Left lung (tissue), 14 donors: Measurements from ENCODE around the gene ASB6. TPM values are rescaled to one million over a fixed set of nuclear protein-coding genes. Genes with fewer than 3 reads are reported as not detected.

Experiments
- ATAC-seq: fragments of 200-7000 bp; cut with Tn5 transposase; one replicate; pipeline ENCODE4 v1.9.1; 2020; ENCODE audit warnings: moderate library complexity
- DNase-seq, 4 donors: peaks; one replicate each; pipeline ENCODE4 v3.0.0-alpha.2; 2013 to 2020
- H3K27ac ChIP-seq, 2 donors: fragments of 200-600 bp; sonication (generic) in 1 of 2; one replicate each; pipeline versions ENCODE4 v1.5.0 to v1.8.0; 2020 to 2021
- H3K27me3 ChIP-seq, 2 donors: fragments of 200-600 bp; sonication (generic) in 1 of 2; one replicate each; pipeline versions ENCODE4 v1.5.0 to v1.8.0; 2020 to 2021
- H3K36me3 ChIP-seq, 2 donors: fragments of 200-600 bp; sonication (generic) in 1 of 2; one replicate each; pipeline versions ENCODE4 v1.5.0 to v1.8.0; 2020 to 2021
- H3K4me1 ChIP-seq, 2 donors: fragments of 200-600 bp; one replicate each; pipeline ENCODE4 v1.8.0; 2021
- H3K4me3 ChIP-seq, 2 donors: fragments of 200-600 bp; sonication (generic) in 1 of 2; one replicate each; pipeline versions ENCODE4 v1.5.0 to v1.8.0; 2020 to 2021; ENCODE audit warnings: mild to moderate bottlenecking in 1 of 2
- H3K9me3 ChIP-seq, 2 donors: fragments of 200-600 bp; sonication (generic) in 1 of 2; one replicate each; pipeline versions ENCODE4 v1.5.0 to v1.8.0; 2020 to 2021
- intact Hi-C, 2 donors: fragments of 100-400 bp; cut with DNase I; formaldehyde crosslinking; loops; one replicate each; pipeline versions ENCODE4 v1.11.2 to v1.14.2; 2022
- long read RNA-seq, 12 donors: library from polyadenylated mRNA in 2 of 12; unstranded in 2 of 12; transcript quantifications; one replicate each; pipeline ENCODE4 v2.0.0 and lab custom pipeline, GENCODE V29; 2019 to 2026
- polyA plus RNA-seq, 6 donors: library from polyadenylated mRNA; unstranded; fragments of 120-200 nt; gene quantifications; one replicate each; pipeline ENCODE4 v1.2.1, GENCODE V29; 2013; ENCODE audit not compliant: insufficient read length in 6 of 6
- total RNA-seq, 2 donors: library from RNA; stranded (reverse); fragmentation: NEBNext Ultra II Directional; extraction: Animal tissue kit (Norgen Biotek cat#: 25700); gene quantifications; one replicate each; pipeline ENCODE4 v1.2.1, GENCODE V29; 2021
- TF ChIP-seq, protein P1 (sequence below), 2 donors: fragments of 200-600 bp; sonication (generic) in 1 of 2; IDR thresholded peaks; one replicate each; pipeline versions ENCODE4 v1.5.0 to v1.8.0; 2021; ENCODE audit warnings: antibody characterized with exemption in 2 of 2
- donor health status: DM: no; HTN: yes; CAD: no.
- donor health status: DM: no; HTN: no; CAD: no.

The ASB6 gene
- total RNA-seq (10 to 100 TPM; 15.8 to 18.0 TPM), polyA plus RNA-seq (10 to 100 TPM; 14.0 to 17.7 (median 15.0) TPM)
- long read RNA-seq, donor 1, partial matches to known transcripts, result 0 of 3 reads
- long read RNA-seq, donor 1, other reads (novel, unspliced or antisense), result 0 of 3 reads
- long read RNA-seq, donor 2, transcript ASB6-201 (6 exons, 2,330 nt), result major isoform, 7 of 7 reads
- long read RNA-seq, donor 2, partial matches to known transcripts, result 0 of 7 reads
- long read RNA-seq, donor 2, other reads (novel, unspliced or antisense), result 0 of 7 reads
- long read RNA-seq, donor 3, transcript ASB6-201 (6 exons, 2,330 nt), result major isoform, 7 of 7 reads
- long read RNA-seq, donor 3, partial matches to known transcripts, result 0 of 7 reads
- long read RNA-seq, donor 3, other reads (novel, unspliced or antisense), result 0 of 7 reads
- long read RNA-seq, donor 4, transcript ASB6-201 (6 exons, 2,330 nt), result major isoform, 7 of 11 reads
- long read RNA-seq, donor 4, partial matches to known transcripts, result 0 of 11 reads
- long read RNA-seq, donor 4, other reads (novel, unspliced or antisense), result 4 of 11 reads
- long read RNA-seq, donor 5, partial matches to known transcripts, result 26 of 30 reads
- long read RNA-seq, donor 5, other reads (novel, unspliced or antisense), result 0 of 30 reads
- long read RNA-seq, donor 6, partial matches to known transcripts, result 18 of 21 reads
- long read RNA-seq, donor 6, other reads (novel, unspliced or antisense), result 0 of 21 reads
- long read RNA-seq, donor 7, partial matches to known transcripts, result 0 of 20 reads
- long read RNA-seq, donor 7, other reads (novel, unspliced or antisense), result 17 of 20 reads
- long read RNA-seq, donor 8, partial matches to known transcripts, result 0 of 4 reads
- long read RNA-seq, donor 8, other reads (novel, unspliced or antisense), result 0 of 4 reads
- long read RNA-seq, donor 9, result 0 reads
- long read RNA-seq, donor 10, transcript ASB6-201 (6 exons, 2,330 nt), result major isoform, 5 of 7 reads
- long read RNA-seq, donor 10, partial matches to known transcripts, result 1 of 7 reads
- long read RNA-seq, donor 10, other reads (novel, unspliced or antisense), result 1 of 7 reads
- long read RNA-seq, donor 11, transcript ASB6-201 (6 exons, 2,330 nt), result major isoform, 10 of 10 reads
- long read RNA-seq, donor 11, partial matches to known transcripts, result 0 of 10 reads
- long read RNA-seq, donor 11, other reads (novel, unspliced or antisense), result 0 of 10 reads
- long read RNA-seq, donor 12, partial matches to known transcripts, result 0 of 4 reads
- long read RNA-seq, donor 12, other reads (novel, unspliced or antisense), result 0 of 4 reads

GRCh38 chr9:129641750-129642585 is at the start of gene ASB6:
Gene ASB6 (minus strand): TSS chr9:129642151. CDS start chr9:129641999, 152 bp downstream.
- H3K27me3 ChIP-seq, result no peaks in the 10 kb centered on the region
- intact Hi-C loops, result no loop called here
- H3K27ac ChIP-seq, result peak within 1 kb of the TSS; percentile 76 to 90
- ATAC-seq (peak; percentile 97), DNase-seq (peak; percentile 97 to 100 (median 98))
- peak within 1 kb of the TSS; percentile 98 to 99 for H3K4me3 ChIP-seq
- H3K36me3 ChIP-seq, result peaks cover 0 to 27% of the 10 kb centered on the region in 2 donors
- H3K9me3 ChIP-seq, result no peaks in the 10 kb centered on the region
- TF ChIP-seq, protein P1, sequence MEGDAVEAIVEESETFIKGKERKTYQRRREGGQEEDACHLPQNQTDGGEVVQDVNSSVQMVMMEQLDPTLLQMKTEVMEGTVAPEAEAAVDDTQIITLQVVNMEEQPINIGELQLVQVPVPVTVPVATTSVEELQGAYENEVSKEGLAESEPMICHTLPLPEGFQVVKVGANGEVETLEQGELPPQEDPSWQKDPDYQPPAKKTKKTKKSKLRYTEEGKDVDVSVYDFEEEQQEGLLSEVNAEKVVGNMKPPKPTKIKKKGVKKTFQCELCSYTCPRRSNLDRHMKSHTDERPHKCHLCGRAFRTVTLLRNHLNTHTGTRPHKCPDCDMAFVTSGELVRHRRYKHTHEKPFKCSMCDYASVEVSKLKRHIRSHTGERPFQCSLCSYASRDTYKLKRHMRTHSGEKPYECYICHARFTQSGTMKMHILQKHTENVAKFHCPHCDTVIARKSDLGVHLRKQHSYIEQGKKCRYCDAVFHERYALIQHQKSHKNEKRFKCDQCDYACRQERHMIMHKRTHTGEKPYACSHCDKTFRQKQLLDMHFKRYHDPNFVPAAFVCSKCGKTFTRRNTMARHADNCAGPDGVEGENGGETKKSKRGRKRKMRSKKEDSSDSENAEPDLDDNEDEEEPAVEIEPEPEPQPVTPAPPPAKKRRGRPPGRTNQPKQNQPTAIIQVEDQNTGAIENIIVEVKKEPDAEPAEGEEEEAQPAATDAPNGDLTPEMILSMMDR (IDR thresholded peaks at IDR 0.05), result peak; percentile 100
- peaks cover 8 to 28% of the 10 kb centered on the region in 2 donors for H3K4me1 ChIP-seq

GRCh38 chr9:129688285-129689043 is 46.5 kb upstream of the ASB6 start:
- no peak for ATAC-seq
- no peak overlapping the region for H3K4me3 ChIP-seq

DNA sequence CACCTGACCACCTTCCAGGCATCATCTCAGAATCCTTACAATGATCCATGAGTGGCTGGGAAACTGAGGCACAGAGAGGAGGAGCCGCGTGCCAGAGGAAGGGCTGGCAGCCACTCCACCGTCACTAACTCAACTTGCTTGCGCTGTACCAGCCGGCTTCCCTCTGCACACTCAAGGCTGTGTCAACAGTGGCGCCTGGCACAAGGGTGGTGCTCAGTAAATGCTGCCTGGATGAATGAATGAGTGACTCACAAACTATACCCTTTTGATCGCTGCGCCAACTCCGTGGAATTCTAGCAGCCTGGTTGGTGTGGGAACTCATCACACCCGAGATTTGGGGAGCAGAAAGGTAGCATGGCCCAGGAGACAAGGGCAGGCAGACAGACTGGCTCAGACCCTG is 45.4 kb upstream of the ASB6 start:
- Histone ChIP-seq H3K9me3 (no peaks in the 10 kb centered on the region), H3K27ac (no peak overlapping the region), H3K27me3 (no peaks in the 10 kb centered on the region), H3K36me3 (no peaks in the 10 kb centered on the region), H3K4me3 (no peak overlapping the region), H3K4me1 (no peaks in the 10 kb centered on the region)
- ATAC-seq (peak; percentile 43), DNase-seq (no peak)
- TF ChIP-seq, protein P1 (IDR thresholded peaks at IDR 0.05), result no peak
- intact Hi-C loops, result no loop called here

More at GRCh38 chr9:129688285-129689043, 46.5 kb upstream of the ASB6 start:
- intact Hi-C loops, result no loop called here
- TF ChIP-seq, protein P1 (IDR thresholded peaks at IDR 0.05), result no peak
- Histone ChIP-seq H3K4me1 (no peaks in the 10 kb centered on the region), H3K36me3 (no peaks in the 10 kb centered on the region), H3K27me3 (no peaks in the 10 kb centered on the region), H3K9me3 (no peaks in the 10 kb centered on the region), H3K27ac (no peak overlapping the region)
- DNase-seq, result no peak

GRCh38 chr9:129686736-129687135 is 44.8 kb upstream of the ASB6 start:
- H3K9me3 ChIP-seq, result no peaks in the 10 kb centered on the region
- no peak overlapping the region for H3K27ac ChIP-seq
- DNase-seq (no peak), ATAC-seq (no peak)
- H3K36me3 ChIP-seq, result no peaks in the 10 kb centered on the region
- H3K4me1 ChIP-seq, result no peaks in the 10 kb centered on the region
- TF ChIP-seq, protein P1 (IDR thresholded peaks at IDR 0.05), result no peak
- intact Hi-C loops, result no loop called here
- no peak overlapping the region for H3K4me3 ChIP-seq
- H3K27me3 ChIP-seq, result peaks cover 0 to 6% of the 10 kb centered on the region in 2 donors
